Glomerular endothelial cell (primary cell): Measurements from ENCODE around the gene FKBP15. TPM values are rescaled to one million over a fixed set of nuclear protein-coding genes. Genes with fewer than 3 reads are reported as not detected.
A peak's percentile ranks its signal among the peaks of the same experiment; 100 is the strongest.
"Not testable (repeated sequence)": the region's sequence is repeated elsewhere in the genome, so short reads cannot be mapped to it uniquely, and the experiment has no call there.

Source experiments
- DNase-seq: peaks from one replicate; pipeline ENCODE4 v3.0.0-alpha.2; 2011; ENCODE audit warnings: low read depth, low spot score; ENCODE audit errors: extremely low read depth
- total RNA-seq: library from RNA; depleted of rRNA; stranded (reverse); fragments of >200 nt; gene quantifications from 2 replicates; pipeline ENCODE4 v1.2.3, GENCODE V29; 2015

FKBP15 gene
- total RNA-seq, 1 donor from 2014 or later = 25.1 TPM

GRCh38 chr9:113237026-113237425 lies 15.9 kb upstream of the FKBP15 start:
- no peak for DNase-seq

- not testable (repeated sequence) for DNase-seq
Observed at GRCh38 chr9:113235701-113236255, 14.7 kb upstream of the FKBP15 start.

GRCh38 chr9:113231701-113232100 lies 10.6 kb upstream of the FKBP15 start:
- no peak for DNase-seq

GRCh38 chr9:113228130-113228665 lies 7.1 kb upstream of the FKBP15 start:
- no peak for DNase-seq

GRCh38 chr9:113227436-113227835 lies 6.4 kb upstream of the FKBP15 start:
- no peak for DNase-seq

- DNase-seq = no peak
Observed at GRCh38 chr9:113223963-113224362, 2.9 kb upstream of the FKBP15 start.

GRCh38 chr9:113222482-113222841 lies 1.4 kb upstream of the FKBP15 start:
- no peak for DNase-seq

- no peak for DNase-seq
Observed at GRCh38 chr9:113221800-113222481, 864 bp upstream of the FKBP15 start.

- DNase-seq = no peak
Observed at GRCh38 chr9:113220467-113221002, 542 bp downstream of the FKBP15 start.

- no peak for DNase-seq
Observed at GRCh38 chr9:113219969-113220368, 1.1 kb downstream of the FKBP15 start.

GRCh38 chr9:113219186-113219936 lies 1.7 kb downstream of the FKBP15 start:
- no peak for DNase-seq

- DNase-seq = no peak
Observed at GRCh38 chr9:113216406-113216805, 4.7 kb downstream of the FKBP15 start.

- no peak for DNase-seq
Observed at GRCh38 chr9:113215132-113215531, 5.9 kb downstream of the FKBP15 start.

GRCh38 chr9:113210815-113211214 lies 10.3 kb downstream of the FKBP15 start:
- no peak for DNase-seq

GRCh38 chr9:113205861-113206260 lies 15.2 kb downstream of the FKBP15 start:
- no peak for DNase-seq

- no peak for DNase-seq
Observed at GRCh38 chr9:113205432-113205831, 15.6 kb downstream of the FKBP15 start.

GRCh38 chr9:113199683-113200329 lies 21.3 kb downstream of the FKBP15 start:
- DNase-seq = no peak

- DNase-seq = no peak
Observed at GRCh38 chr9:113192455-113192854, 28.6 kb downstream of the FKBP15 start.

- DNase-seq = peak; percentile 33
Observed at GRCh38 chr9:113187929-113188595, 33.0 kb downstream of the FKBP15 start.

- no peak for DNase-seq
Observed at GRCh38 chr9:113186137-113186755, 34.8 kb downstream of the FKBP15 start.
